Measurements from ENCODE around the gene SNCA.

SNCA gene

GRCh38 chr4:89836897-89837384, at the start of gene SNCA:
SNCA (minus strand) TSS chr4:89837161; CDS start chr4:89835667, 1,494 bp downstream.
- DNase-seq: peak; percentile 70 to 84

- no peak for DNase-seq
Measured at GRCh38 chr4:89879215-89879614, 42.3 kb upstream of the SNCA start.

- no peak for DNase-seq
Measured at GRCh38 chr4:89878611-89879010, 41.6 kb upstream of the SNCA start.

GRCh38 chr4:89876548-89876947, 39.6 kb upstream of the SNCA start:
- DNase-seq: no peak

GRCh38 chr4:89871211-89871610, 34.2 kb upstream of the SNCA start:
- no peak for DNase-seq

- peak in 1 of 2 donors; percentile 7 for DNase-seq
Measured at GRCh38 chr4:89868999-89869589, 32.1 kb upstream of the SNCA start.

GRCh38 chr4:89868276-89868675, 31.3 kb upstream of the SNCA start:
- no peak for DNase-seq

- DNase-seq: no peak
Measured at GRCh38 chr4:89863533-89863932, 26.6 kb upstream of the SNCA start.

- no peak for DNase-seq
Measured at GRCh38 chr4:89860971-89861370, 24.0 kb upstream of the SNCA start.

- DNase-seq: no peak
Measured at GRCh38 chr4:89855236-89855635, 18.3 kb upstream of the SNCA start.

GRCh38 chr4:89847571-89848325, 10.8 kb upstream of the SNCA start:
- no peak for DNase-seq

GRCh38 chr4:89839558-89839957, 2.6 kb upstream of the SNCA start:
- no peak for DNase-seq

GRCh38 chr4:89837993-89838390, 1.0 kb upstream of the SNCA start:
- peak in 1 of 2 donors; percentile 42 for DNase-seq

GRCh38 chr4:89837385-89837992, 528 bp upstream of the SNCA start:
- DNase-seq: peak; percentile 41 to 77

GRCh38 chr4:89836031-89836745, 773 bp downstream of the SNCA start:
- DNase-seq: peak in 1 of 2 donors; percentile 37

- no peak for DNase-seq
Measured at GRCh38 chr4:89835413-89835812, 1.5 kb downstream of the SNCA start.

GRCh38 chr4:89834486-89835209, 2.3 kb downstream of the SNCA start:
- peak in 1 of 2 donors; percentile 21 for DNase-seq

GRCh38 chr4:89829470-89830138, 7.4 kb downstream of the SNCA start:
- DNase-seq: peak; percentile 54 to 58

GRCh38 chr4:89823416-89823815, 13.5 kb downstream of the SNCA start:
- DNase-seq: no peak

- DNase-seq: no peak
Measured at GRCh38 chr4:89821612-89822011, 15.3 kb downstream of the SNCA start.

GRCh38 chr4:89820010-89820409, 17.0 kb downstream of the SNCA start:
- no peak for DNase-seq

- no peak for DNase-seq
Measured at GRCh38 chr4:89814362-89814761, 22.6 kb downstream of the SNCA start.
